NCI-H82 treated with DMSO at 0.1 percent for 48 hours (cell line): ENCODE results near the gene EIF2AK2.

ENCODE experiments used
- DNase-seq: peaks from one replicate; lab custom pipeline; 2025; ENCODE audit not compliant: unreplicated experiment; lab: John Stamatoyannopoulos, UW

The EIF2AK2 gene

DNA sequence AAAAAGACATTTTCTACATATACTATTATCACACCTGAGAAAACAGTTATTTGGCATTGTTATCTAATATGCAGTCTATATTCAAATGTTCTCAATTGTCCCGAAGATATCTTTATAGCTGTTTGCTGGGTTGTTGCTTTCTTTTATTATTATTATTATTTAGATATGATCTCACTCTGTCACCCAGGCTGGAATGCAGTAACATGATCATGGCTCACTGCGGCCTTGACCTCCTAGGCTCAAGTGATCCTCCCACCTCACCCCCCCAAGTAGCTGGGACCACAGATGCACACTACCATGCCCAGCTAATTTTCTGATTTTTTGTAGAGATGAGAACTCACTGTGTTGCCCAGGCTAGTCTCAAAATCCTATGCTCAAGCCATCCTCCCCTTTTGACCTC is 52.6 kb downstream of the EIF2AK2 start:
- no peak for DNase-seq

DNA sequence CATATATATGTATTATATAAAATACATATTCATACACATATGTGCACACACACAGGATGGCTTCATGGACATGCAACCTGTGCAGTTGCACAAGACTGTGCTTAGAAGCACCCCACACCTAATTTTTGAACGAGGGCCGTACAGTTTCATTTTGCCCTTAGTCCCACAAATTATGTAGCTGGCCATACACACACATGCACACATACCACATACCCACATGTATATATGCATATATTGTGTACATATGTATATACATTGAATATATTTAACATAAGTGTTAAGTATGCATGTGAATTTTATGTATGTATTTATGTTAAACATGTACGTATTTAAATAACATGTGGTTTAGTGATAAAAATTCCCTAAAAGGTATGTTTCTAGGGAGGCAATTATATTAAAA is 54.2 kb downstream of the EIF2AK2 start:
- no peak for DNase-seq

DNA sequence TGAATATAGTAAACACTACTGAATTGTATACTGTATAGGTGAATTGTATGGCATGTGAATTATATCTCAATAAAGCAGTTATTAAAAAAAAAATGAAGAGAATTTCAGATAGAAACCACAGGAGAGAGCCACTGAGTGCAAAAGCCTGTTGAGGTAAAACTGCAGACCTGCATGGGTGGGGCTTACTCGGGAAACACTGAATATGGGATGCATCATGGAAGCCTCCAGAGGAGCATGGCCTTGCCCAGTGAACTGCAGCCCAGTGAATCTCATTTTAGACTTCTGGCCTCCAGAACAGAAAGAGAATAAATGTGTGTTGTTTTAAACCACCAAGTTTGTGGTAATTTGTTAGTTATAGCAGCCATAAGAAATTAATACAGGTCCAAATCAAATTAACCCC is 56.7 kb downstream of the EIF2AK2 start:
- DNase-seq, result no peak

DNA sequence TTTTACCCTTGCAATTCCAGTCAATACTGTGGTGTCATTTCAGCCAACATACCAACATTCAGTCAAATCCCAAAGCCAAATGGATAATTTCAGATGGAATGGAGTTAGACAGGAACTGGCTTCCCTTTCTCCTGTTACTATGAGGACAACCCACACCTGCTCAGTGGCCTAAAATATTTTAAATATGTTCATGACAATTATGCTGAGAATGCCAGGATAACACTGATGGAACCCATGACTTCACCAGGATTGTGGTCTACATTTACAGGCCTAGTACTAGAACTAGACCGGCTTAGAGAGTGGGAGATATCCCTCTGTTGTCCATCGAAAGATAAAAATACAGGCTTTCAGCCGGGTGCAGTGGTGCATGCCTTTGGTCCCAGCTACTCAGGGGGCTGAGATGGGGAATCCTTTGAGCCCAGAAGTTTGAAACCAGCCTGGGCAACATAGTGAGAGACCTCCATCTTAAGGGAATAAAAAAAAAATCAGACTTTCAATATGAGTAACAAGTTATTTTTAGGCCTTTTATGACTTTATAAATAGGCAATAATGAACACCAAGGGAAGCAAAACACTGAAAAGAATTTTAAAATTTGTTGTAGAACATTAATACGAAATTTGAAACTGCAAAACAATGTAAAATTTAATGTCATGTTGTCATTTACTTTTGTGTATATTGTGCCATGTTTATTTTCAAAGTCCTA is 58.2 kb downstream of the EIF2AK2 start:
- no peak for DNase-seq

DNA sequence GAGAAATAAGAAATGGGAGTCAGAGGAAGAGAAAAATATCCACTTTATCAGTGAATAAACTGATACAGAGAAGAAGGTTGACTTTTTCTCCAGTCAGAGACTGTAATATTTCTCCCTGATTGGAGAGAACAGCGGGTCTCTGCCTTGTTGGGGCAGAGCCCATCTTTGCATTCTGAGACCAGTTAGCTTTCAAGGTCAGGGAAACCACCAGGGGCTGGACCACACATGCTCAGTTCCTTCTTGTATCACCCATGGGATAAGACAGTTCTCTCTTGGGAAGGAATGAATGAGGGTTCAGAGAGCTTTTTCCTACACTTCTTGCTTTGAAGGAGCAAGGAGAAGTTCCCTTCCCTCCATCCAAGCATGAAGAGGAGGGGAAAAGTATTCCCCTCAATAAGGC is 60.2 kb downstream of the EIF2AK2 start:
- no peak for DNase-seq

DNA sequence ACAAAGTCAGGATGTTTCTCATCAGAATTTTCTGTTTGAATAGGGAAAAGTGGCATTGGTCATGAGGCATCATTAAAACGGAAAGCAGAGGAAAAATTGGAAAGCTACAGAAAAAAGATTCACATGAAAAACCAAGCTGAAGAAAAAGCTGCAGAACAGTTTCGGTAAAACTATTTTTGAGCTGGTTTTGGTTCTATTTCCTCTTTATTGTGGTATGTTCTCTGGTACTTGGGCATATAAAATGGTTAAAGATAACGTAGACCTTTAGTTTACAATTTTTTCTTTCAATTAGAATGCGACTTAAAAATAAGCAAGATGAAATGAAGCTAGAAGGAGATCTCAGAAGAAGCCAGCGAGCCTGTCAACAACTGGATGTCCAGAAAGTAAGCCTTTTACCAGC is 64.9 kb downstream of the EIF2AK2 start:
- DNase-seq, result no peak

DNA sequence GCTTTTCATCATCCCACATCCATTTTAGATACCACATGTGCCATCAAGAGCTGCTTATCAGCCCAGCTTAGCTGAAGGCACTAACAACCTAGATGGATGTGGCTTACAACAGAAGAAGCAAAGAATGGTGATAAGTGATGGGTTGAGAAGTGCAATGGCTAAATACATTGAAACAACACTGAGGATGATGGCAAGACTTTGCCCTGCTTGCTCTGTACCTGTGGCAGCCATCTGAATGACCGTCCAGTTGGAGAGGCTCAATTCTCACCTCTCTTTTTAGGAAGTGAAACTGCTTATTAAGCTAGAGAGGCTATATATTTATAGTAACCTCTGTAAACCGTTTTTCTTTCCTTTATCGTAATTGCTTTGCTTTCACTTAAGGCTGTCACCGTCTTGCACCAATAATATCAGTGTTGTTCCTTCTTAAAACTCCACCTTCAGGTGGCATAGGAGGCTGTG is 66.7 kb downstream of the EIF2AK2 start:
- no peak for DNase-seq

DNA sequence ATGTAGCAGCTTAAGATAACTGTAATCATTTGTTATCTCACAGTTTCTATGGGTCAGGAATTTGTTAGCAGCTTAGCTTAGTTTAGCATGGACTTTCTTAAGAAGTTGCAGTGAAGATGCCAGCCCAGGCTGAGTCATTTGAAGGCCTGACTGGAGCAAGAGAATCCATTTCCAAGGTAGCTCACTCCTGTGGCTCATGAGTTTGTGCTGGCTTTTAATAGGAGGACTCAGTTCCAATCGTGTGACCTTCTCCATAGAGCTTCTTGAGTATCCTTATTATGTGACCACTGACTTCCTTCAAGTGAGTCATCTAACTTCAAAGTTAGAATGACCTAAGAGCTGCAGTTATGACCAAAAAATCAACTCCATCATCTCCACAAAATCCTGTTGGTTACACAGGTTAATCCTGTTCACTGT is 71.0 kb downstream of the EIF2AK2 start:
- no peak for DNase-seq

DNA sequence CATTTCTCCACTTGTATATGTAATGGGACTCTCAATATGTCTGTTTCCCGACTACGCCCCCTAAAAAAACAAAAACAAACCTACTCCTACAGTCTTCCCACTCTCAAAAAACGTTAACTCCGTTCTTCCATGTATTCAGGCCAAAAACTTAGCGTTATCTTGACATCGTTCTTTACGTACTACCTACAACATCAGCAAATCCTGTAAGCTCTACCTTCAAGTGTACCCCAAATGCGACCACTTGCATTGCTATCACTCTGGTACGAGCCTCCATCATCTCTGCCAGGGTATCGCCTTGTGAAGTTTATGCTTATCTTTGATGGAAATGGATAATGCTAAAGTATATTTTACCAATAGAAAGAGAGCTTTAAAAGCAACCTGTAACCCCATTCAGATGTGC is 72.0 kb downstream of the EIF2AK2 start:
- no peak for DNase-seq

DNA sequence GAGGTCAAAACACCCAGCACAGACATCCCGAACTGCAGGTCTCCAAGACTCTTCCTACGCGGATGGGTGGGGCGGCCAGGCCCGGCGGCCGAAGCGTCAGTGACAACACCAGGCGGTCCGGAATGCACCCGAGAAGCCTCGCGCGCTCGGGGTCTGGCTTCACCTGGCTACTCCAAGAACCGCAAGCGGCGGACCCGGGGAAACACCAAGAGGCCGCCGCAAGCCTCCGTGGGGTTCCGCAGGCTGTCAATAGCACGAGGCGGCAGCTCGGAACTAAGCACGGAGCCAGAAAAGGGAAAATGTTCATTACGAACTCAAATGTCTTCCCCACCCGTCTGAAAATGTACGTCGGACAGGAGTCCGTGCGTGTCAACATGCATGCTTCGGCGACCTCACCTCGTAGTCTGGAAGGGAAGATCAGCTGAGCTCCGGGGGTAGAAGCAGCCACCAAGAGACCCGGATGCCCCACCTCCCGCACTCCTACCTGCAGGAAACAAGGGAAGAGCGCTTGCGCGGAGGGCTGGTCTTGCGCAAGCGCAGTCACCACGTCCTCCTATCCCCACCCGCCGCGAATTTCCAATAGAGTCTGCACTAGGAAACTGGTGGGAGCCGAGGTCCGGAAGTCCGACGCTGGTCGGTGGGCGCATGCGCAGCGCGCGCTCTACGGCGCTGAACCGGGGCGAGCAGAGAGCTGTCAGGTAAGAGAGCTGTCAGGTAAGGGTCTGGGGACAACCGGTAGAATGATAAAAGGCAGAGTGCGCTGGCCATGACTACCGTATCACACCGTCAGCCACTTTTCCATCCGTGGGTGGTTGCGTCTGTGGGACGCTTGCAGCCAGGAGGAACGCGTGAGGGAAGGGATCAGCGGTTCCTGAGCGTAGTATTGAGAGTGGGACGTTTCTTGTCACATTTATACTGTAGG is 72.6 kb downstream of the EIF2AK2 start, which contains the start of the genes GPATCH11 and HEATR5B:
Gene GPATCH11, plus strand, starts transcription at position 646 of the 922 bp plus-strand sequence. CDS start 3,864 bp downstream, outside the sequence.
Gene HEATR5B, minus strand, starts transcription at position 500 of the 922 bp plus-strand sequence. CDS start 958 bp downstream, outside the sequence.
- DNase-seq, result peak; percentile 98

DNA sequence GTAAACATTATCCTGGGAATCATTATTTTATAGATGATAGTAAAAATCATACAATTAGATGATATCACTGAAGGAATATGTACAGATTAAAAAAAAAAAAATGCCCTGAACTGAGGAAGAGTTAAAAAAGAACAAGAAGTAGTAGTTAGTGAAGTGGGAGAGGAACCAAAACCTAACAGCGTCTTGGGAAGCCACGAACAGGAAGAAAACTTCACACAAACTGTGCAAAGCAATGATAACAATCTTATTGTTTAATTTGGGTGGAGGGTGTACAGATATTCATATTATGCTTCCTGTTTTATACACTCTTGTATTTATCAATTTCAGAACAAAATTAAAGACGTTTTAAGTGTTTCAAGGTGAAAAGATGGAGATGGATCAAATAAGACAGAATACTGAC is 76.1 kb downstream of the EIF2AK2 start:
- DNase-seq, result no peak

DNA sequence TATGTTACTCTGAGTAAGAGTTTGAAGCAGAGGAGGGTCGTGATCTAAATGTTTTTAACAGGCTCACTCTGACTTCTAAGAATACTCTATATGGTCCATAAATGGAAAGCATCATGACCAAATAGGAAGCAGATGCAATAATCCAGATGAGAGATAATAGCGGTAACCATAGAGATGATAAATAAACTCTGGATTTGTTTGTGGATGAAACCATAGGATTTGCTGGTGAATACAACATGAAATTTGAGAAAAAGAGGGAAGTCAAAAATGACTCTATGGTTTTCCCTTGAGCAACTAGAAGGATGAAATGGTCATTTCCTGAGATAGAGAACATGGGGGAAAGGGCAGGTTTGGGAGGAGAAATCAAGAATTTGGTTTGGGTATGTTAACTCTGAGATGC is 76.5 kb downstream of the EIF2AK2 start:
- DNase-seq, result no peak

DNA sequence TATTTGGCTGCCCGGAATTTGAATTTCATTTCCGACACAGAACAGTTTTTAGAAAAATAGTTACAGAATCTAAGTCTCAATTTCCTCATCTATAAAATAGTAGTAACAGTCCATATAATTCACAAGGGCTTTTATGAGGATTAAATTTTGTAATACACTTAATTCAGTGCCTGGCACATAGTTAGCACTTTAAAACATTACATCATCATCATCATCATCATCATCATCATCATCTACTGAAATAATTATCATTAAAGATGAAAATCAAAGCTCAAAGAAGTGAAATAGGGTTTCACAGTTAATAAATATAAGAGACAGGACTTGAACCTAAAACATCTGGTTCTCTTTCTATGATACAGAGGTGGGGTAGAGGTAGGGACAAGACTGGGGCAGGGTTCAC is 85.8 kb downstream of the EIF2AK2 start:
- DNase-seq, result no peak

DNA sequence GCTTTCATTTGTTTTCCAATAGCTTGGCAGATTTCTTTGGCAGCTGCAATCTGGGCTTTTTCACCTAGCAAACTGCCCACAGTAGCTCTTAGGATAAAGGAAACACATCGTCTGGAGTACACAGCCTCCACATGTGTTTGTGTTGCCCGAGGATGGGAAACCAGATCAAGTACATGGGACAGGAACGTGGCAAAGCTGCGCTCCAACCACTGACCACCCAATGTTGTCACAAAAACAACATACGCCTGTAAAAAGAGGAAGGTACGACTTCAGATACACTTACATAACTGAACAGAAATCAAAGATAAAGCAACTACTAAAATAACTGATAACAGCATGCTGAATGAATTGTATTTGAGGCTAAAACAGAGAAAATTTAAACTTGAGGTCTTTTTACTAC is 88.1 kb downstream of the EIF2AK2 start:
- no peak for DNase-seq

DNA sequence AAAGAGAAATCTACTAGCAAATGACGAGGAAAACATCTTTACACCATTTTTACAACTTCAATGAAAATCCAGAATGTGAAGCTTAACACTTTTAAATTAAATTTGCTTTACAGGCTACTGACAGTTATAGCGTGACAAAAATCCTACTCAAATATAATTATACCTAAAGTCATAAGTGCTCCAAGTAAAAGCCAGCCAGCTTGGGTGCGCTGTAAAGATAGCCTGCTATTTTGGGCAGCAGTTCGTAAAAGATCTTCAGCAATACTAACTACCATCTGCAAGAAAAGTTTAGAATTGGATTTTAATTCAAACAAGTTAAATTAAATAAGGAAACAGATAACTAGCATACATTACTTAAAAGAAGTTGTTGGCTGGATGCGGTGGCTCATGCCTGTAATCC is 95.0 kb downstream of the EIF2AK2 start:
- DNase-seq, result no peak

DNA sequence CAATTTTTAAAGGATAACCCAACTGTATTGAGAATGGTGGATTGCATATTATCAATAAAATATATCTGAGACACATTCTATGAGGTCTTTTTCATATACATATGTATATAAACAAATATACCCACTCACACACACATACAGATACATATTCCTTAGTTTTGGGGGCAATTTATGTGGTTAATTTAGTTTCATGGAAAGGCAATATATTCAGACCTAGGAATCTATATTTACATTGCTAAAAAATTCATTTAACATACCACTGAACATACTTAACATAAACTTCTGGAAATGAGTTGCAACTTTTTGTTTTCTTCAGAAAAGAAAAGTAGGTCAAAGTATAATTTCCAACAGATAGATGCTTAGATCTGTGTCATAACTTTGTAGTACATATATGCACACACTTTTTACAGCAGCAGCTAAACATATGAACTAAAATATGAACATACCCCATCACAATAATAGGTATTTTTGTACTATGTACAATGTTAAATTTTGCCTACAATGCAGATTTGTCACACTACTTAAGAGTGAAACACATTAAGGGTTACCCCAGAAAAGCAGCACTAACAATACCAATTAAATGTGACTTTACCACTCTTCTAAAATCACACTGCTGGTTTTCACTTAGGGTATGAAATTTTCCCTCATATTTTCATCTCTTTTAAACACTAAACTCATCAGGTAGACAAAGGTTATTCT is 95.6 kb downstream of the EIF2AK2 start:
- no peak for DNase-seq

DNA sequence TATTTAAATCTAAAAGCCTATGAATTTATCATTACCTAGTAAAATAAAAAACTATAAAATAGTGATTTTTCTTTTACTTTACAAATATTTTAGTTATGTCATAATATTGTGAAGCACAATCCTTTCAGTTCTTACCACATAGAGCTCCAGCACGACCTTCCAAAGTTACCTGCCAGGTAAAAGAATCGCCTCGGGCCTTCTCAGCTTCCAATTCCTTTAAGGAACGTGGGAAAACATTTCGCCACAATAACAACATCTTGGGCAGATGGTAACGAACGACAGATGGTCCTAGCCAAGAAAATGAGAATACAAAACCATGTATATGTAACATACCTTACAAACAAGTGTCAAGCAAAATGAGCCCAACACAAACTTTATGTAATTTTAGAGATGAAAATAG is 96.3 kb downstream of the EIF2AK2 start:
- DNase-seq, result no peak

DNA sequence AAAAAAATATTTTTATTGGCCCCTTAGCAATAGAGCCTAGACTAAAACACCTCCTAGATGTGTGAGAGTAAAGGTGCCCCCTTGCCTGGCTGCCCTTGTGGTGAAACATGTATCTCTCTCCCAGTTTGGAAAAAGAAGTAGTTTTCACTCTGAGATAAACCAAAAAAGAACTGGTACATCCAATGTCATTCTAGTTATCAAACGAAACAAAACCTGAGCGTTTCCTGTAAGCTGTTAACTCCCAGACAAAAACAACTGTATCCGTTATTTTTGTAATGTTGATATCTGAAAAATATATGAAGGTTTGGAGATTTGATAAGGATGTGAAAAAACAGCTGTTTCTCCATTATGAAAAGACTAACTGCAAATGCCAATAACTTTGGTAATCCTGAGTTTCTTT is 96.9 kb downstream of the EIF2AK2 start:
- no peak for DNase-seq

DNA sequence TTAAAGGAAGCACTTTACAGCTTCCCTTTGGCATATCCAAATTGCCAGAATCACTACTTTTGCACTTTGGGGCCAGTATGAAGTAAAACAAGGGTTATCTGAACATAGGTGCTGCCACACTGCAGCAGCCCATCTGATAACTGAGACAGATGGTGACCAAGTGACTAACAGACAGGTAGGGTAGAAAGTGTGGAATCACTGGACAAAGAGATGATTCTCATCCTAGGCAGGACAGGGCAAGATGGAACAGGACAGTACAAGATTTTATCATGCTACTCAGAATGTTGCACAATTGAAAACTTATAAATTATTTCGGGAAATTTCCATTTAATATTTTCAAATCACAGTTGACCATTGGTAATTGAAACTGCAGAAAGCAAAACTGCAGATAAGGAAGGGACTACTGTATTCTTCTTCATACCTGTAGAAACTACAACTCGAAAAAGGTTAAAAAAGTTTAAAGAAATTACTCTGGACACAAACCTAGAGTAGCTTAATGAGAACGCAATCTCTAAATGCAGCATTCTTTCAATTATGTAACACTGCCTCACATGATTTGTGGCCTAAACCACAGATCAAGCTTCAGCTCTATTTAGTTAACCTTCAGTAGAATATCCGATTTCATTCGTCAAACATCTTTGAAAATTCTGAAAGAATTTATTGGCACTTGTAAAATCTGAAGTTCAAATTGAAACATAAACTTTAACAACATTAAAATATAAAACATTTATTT is 104.0 kb downstream of the EIF2AK2 start:
- no peak for DNase-seq
